D721Med (cell line): Measurements from ENCODE around the gene LMNA.
"Not testable (repeated sequence)": the region's sequence is repeated elsewhere in the genome, so short reads cannot be mapped to it uniquely, and the experiment has no call there.

Experiments used
- DNase-seq: peaks from one replicate; pipeline ENCODE4 v3.0.0; 2011; ENCODE audit warnings: low spot score; ENCODE audit not compliant: insufficient read length
- FAIRE-seq: peaks from 2 replicates; lab custom pipeline; 2011; peaks lifted over from hg19 to GRCh38; lab: Jason Lieb, UNC
- CTCF ChIP-seq: IDR thresholded peaks from 2 replicates; pipeline ENCODE4 v1.5.1; 2012; ENCODE audit warnings: mild to moderate bottlenecking, control low read depth; ENCODE audit not compliant: insufficient read depth; ENCODE audit errors: missing control alignments

Gene LMNA

GRCh38 chr1:156112276-156113137, 2.0 kb upstream of the LMNA start:
- FAIRE-seq (no peak), DNase-seq (no peak)
- TF ChIP-seq CTCF, result no peak

- TF ChIP-seq CTCF, result no peak
- no peak for FAIRE-seq
- DNase-seq, result no peak
These were observed 1.1 kb upstream of the LMNA start for GRCh38 chr1:156113282-156113950.

GRCh38 chr1:156114919-156115513, 505 bp downstream of the LMNA start:
- TF ChIP-seq CTCF, result no peak
- DNase-seq (no peak), FAIRE-seq (no peak)

GRCh38 chr1:156115514-156116374, 1.2 kb downstream of the LMNA start:
- FAIRE-seq (no peak), DNase-seq (no peak)
- no peak for TF ChIP-seq CTCF

- DNase-seq, FAIRE-seq: not testable (repeated sequence)
These were observed 2.2 kb downstream of the LMNA start for GRCh38 chr1:156116731-156117130.

GRCh38 chr1:156117414-156118176, 3.1 kb downstream of the LMNA start:
- DNase-seq, result no peak
- no peak for TF ChIP-seq CTCF
- no peak for FAIRE-seq
